Stomach (tissue), 9 donors: ENCODE measurements around the gene C8A. TPM values are rescaled to one million over a fixed set of nuclear protein-coding genes. Genes with fewer than 3 reads are reported as not detected.

Experiments used
- DNase-seq, 2 donors: peaks; one replicate each; pipeline versions ENCODE4 v3.0.0 to v3.0.0-alpha.2; 2013 to 2019
- H3K27ac ChIP-seq, 5 donors: fragments of 200-600 bp in 4 of 5; sonication (generic) in 4 of 5; one replicate each; pipeline ENCODE4 v1.5.1; 2013 to 2019; ENCODE audit warnings: mild to moderate bottlenecking in 1 of 5, moderate library complexity in 1 of 5
- H3K27me3 ChIP-seq, 3 donors: fragments of 200-600 bp; sonication (generic); one replicate each; pipeline ENCODE4 v1.5.1; 2017 to 2019; ENCODE audit warnings: mixed run types in 1 of 3
- H3K36me3 ChIP-seq, 4 donors: fragments of 200-600 bp; sonication (generic); 1 replicate in 3 of 4; 2 replicates in 1 of 4; pipeline ENCODE4 v1.5.1; 2016 to 2019
- H3K4me1 ChIP-seq, 4 donors: fragments of 200-600 bp; sonication (generic); one replicate each; pipeline ENCODE4 v1.5.1; 2016 to 2019
- H3K4me3 ChIP-seq, 4 donors: fragments of 200-600 bp; sonication (generic) in 3 of 4; one replicate each; pipeline ENCODE4 v1.5.1; 2016 to 2019; ENCODE audit warnings: mild to moderate bottlenecking in 1 of 4
- H3K9me3 ChIP-seq, 4 donors: fragments of 200-600 bp; sonication (generic); one replicate each; pipeline ENCODE4 v1.5.1; 2016 to 2019
- CTCF ChIP-seq, 7 experiments: fragments of 450-650 bp in 4 of 7; fragments of 200-600 bp in 3 of 7; sonication (generic) in 3 of 7; IDR thresholded peaks; one replicate each; pipeline ENCODE4 v1.5.1; 2016 to 2019; ENCODE audit warnings: antibody characterized with exemption in 7 of 7, control low read depth in 2 of 7, mild to moderate bottlenecking in 1 of 7
- EP300 ChIP-seq: sonication (generic); formaldehyde crosslinking; IDR thresholded peaks from one replicate; pipeline ENCODE4 v1.6.1; 2017; ENCODE audit warnings: antibody characterized with exemption
- POLR2A ChIP-seq, 4 donors: fragments of 450-650 bp; IDR thresholded peaks; one replicate each; pipeline ENCODE4 v1.6.1; 2016; ENCODE audit warnings: antibody characterized with exemption in 4 of 4, control low read depth in 2 of 4, mild to moderate bottlenecking in 1 of 4, moderate library complexity in 1 of 4
- POLR2AphosphoS5 ChIP-seq, 3 donors: sonication (generic); formaldehyde crosslinking; IDR thresholded peaks; one replicate each; pipeline ENCODE4 v1.6.1; 2016; ENCODE audit warnings: antibody characterized with exemption in 3 of 3
- WGBS, 5 donors: extraction: QIAGEN DNeasy Blood & Tissue Kit in 3 of 5; methylation state at CpG; one replicate each; pipeline versions ENCODE4 v1.1.5 to v1.1.7; 2013 to 2018; 5-methylcytosine and 5-hydroxymethylcytosine counted together
- intact Hi-C: fragments of 100-400 bp; cut with DNase I; formaldehyde crosslinking; loops from one replicate; pipeline ENCODE4 v1.15.1; 2023; ENCODE audit warnings: low total_unique reads
- polyA plus RNA-seq, 3 donors: library from polyadenylated mRNA; stranded (reverse); fragments of 200-250 nt; gene quantifications; one replicate each; pipeline ENCODE4 v1.2.3, GENCODE V29; 2013
- total RNA-seq, 5 donors: library from RNA; depleted of rRNA; stranded (reverse); fragments of >200 nt; gene quantifications; one replicate each; pipeline versions ENCODE4 v1.1.0 to v1.2.3, GENCODE V29; 2014 to 2016
- donor health status: healthy with polysubstance abuse.
- donor health status: Bipolar disorder and iron deficiency.
- donor health status: healthy.

The C8A gene
- total and polyA plus RNA-seq, 8 donors, result 0.25 to 0.38 TPM; not detected in 6

- no peak for DNase-seq
- Histone ChIP-seq H3K9me3 (no peaks in the 10 kb centered on the region), H3K36me3 (no peaks in the 10 kb centered on the region), H3K27me3 (no peaks in the 10 kb centered on the region), H3K4me3 (no peak overlapping the region), H3K4me1 (no peaks in the 10 kb centered on the region), H3K27ac (no peak overlapping the region)
- TF ChIP-seq CTCF (IDR thresholded peaks at IDR 0.05), result no peak
- no peak for TF ChIP-seq EP300
- no peak for TF ChIP-seq POLR2AphosphoS5 (IDR thresholded peaks at IDR 0.05)
- no peak for TF ChIP-seq POLR2A (IDR thresholded peaks at IDR 0.05)
- 72 to 82% (median 80%) methylated on average over 2 of the region's 2 CpGs for WGBS, 5 donors
- intact Hi-C loops, result no loop called here
Measured at GRCh38 chr1:56864430-56864829, 9.8 kb downstream of the C8A start.

GRCh38 chr1:56866656-56867055, 12.1 kb downstream of the C8A start:
- 58 to 76% (median 74%) methylated on average over 2 of the region's 2 CpGs for WGBS, 5 donors
- H3K4me1 ChIP-seq, result no peaks in the 10 kb centered on the region

GRCh38 chr1:56867491-56867890, 12.9 kb downstream of the C8A start:
- TF ChIP-seq POLR2AphosphoS5 (IDR thresholded peaks at IDR 0.05), result no peak
- no peak for TF ChIP-seq EP300
- TF ChIP-seq CTCF (IDR thresholded peaks at IDR 0.05), result no peak
- TF ChIP-seq POLR2A (IDR thresholded peaks at IDR 0.05), result no peak
- Histone ChIP-seq H3K9me3 (no peaks in the 10 kb centered on the region), H3K4me3 (no peak overlapping the region), H3K36me3 (no peaks in the 10 kb centered on the region), H3K4me1 (no peaks in the 10 kb centered on the region), H3K27me3 (no peaks in the 10 kb centered on the region), H3K27ac (no peak overlapping the region)
- DNase-seq, result peak in 1 of 2 donors; percentile 52
- WGBS, 5 donors, result 34 to 65% (median 47%) methylated on average over 5 of the region's 5 CpGs
- intact Hi-C loops, result no loop called here

More at GRCh38 chr1:56866656-56867055, 12.1 kb downstream of the C8A start:
- Histone ChIP-seq H3K9me3 (no peaks in the 10 kb centered on the region), H3K27me3 (no peaks in the 10 kb centered on the region), H3K4me3 (no peak overlapping the region), H3K27ac (no peak overlapping the region), H3K36me3 (no peaks in the 10 kb centered on the region)
- TF ChIP-seq POLR2AphosphoS5 (IDR thresholded peaks at IDR 0.05) (no peak), CTCF (IDR thresholded peaks at IDR 0.05) (no peak), POLR2A (IDR thresholded peaks at IDR 0.05) (no peak), EP300 (no peak)
- DNase-seq, result no peak
- intact Hi-C loops, result no loop called here

- intact Hi-C loops, result no loop called here
- H3K36me3 ChIP-seq, result no peaks in the 10 kb centered on the region
- no peak overlapping the region for H3K4me3 ChIP-seq
- DNase-seq, result no peak
- no peaks in the 10 kb centered on the region for H3K4me1 ChIP-seq
- no peaks in the 10 kb centered on the region for H3K9me3 ChIP-seq
- 62 to 80% (median 73%) methylated on average over 2 of the region's 2 CpGs for WGBS, 5 donors
- H3K27ac ChIP-seq, result no peak overlapping the region
- no peaks in the 10 kb centered on the region for H3K27me3 ChIP-seq
- TF ChIP-seq POLR2AphosphoS5 (IDR thresholded peaks at IDR 0.05), result no peak
- TF ChIP-seq POLR2A (IDR thresholded peaks at IDR 0.05), result no peak
- no peak for TF ChIP-seq EP300
- no peak for TF ChIP-seq CTCF (IDR thresholded peaks at IDR 0.05)
Measured at GRCh38 chr1:56868761-56869160, 14.2 kb downstream of the C8A start.
